Measurements from ENCODE around the gene HYDIN.
"Not testable (repeated sequence)": the region's sequence is repeated elsewhere in the genome, so short reads cannot be mapped to it uniquely, and the experiment has no call there.

The HYDIN gene

GRCh38 chr16:70999735-71000134, 230.8 kb downstream of the HYDIN start:
- not testable (repeated sequence) for H3K4me3 ChIP-seq (ENCODE audit: low read depth, low read length)
- TF ChIP-seq CTCF (conservative IDR thresholded peaks at IDR 0.05; ENCODE audit: low read depth, low read length), result peak; percentile 1
- peak; percentile 46 for DNase-seq (ENCODE audit: low read depth)

GRCh38 chr16:70995799-70996198, 234.7 kb downstream of the HYDIN start:
- not testable (repeated sequence) for DNase-seq (ENCODE audit: low read depth); H3K4me3 ChIP-seq (ENCODE audit: low read depth, low read length)

GRCh38 chr16:70992511-70992910, 238.0 kb downstream of the HYDIN start:
- H3K4me3 ChIP-seq (ENCODE audit: low read depth, low read length); DNase-seq (ENCODE audit: low read depth): not testable (repeated sequence)

GRCh38 chr16:70987019-70987715, 243.4 kb downstream of the HYDIN start:
- not testable (repeated sequence) for DNase-seq (ENCODE audit: low read depth); H3K4me3 ChIP-seq (ENCODE audit: low read depth, low read length)

- DNase-seq (ENCODE audit: low read depth); H3K4me3 ChIP-seq (ENCODE audit: low read depth, low read length): not testable (repeated sequence)
These were observed 245.8 kb downstream of the HYDIN start for GRCh38 chr16:70984675-70985074.

GRCh38 chr16:70968332-70968731, 262.2 kb downstream of the HYDIN start:
- not testable (repeated sequence) for DNase-seq (ENCODE audit: low read depth); H3K4me3 ChIP-seq (ENCODE audit: low read depth, low read length)

- DNase-seq (ENCODE audit: low read depth); H3K4me3 ChIP-seq (ENCODE audit: low read depth, low read length): not testable (repeated sequence)
These were observed 270.4 kb downstream of the HYDIN start for GRCh38 chr16:70960169-70960568.

GRCh38 chr16:70954922-70955321, 275.6 kb downstream of the HYDIN start:
- not testable (repeated sequence) for DNase-seq (ENCODE audit: low read depth)

GRCh38 chr16:70953824-70954223, 276.7 kb downstream of the HYDIN start:
- H3K4me3 ChIP-seq (ENCODE audit: low read depth, low read length); DNase-seq (ENCODE audit: low read depth): not testable (repeated sequence)

More at GRCh38 chr16:70954922-70955321, 275.6 kb downstream of the HYDIN start:
- not testable (repeated sequence) for H3K4me3 ChIP-seq (ENCODE audit: low read depth, low read length)

- H3K4me3 ChIP-seq (ENCODE audit: low read depth, low read length); DNase-seq (ENCODE audit: low read depth): not testable (repeated sequence)
These were observed 287.0 kb downstream of the HYDIN start for GRCh38 chr16:70943551-70943950.

GRCh38 chr16:70939690-70940359, 290.7 kb downstream of the HYDIN start:
- DNase-seq (ENCODE audit: low read depth); H3K4me3 ChIP-seq (ENCODE audit: low read depth, low read length): not testable (repeated sequence)

- DNase-seq (ENCODE audit: low read depth); H3K4me3 ChIP-seq (ENCODE audit: low read depth, low read length): not testable (repeated sequence)
These were observed 293.6 kb downstream of the HYDIN start for GRCh38 chr16:70936781-70937525.

GRCh38 chr16:70935325-70935724, 295.2 kb downstream of the HYDIN start:
- not testable (repeated sequence) for H3K4me3 ChIP-seq (ENCODE audit: low read depth, low read length); DNase-seq (ENCODE audit: low read depth)

GRCh38 chr16:70933746-70934145, 296.8 kb downstream of the HYDIN start:
- not testable (repeated sequence) for H3K4me3 ChIP-seq (ENCODE audit: low read depth, low read length); DNase-seq (ENCODE audit: low read depth)

GRCh38 chr16:70930757-70931156, 299.8 kb downstream of the HYDIN start:
- not testable (repeated sequence) for DNase-seq (ENCODE audit: low read depth); H3K4me3 ChIP-seq (ENCODE audit: low read depth, low read length)

GRCh38 chr16:70922164-70922563, 308.4 kb downstream of the HYDIN start:
- not testable (repeated sequence) for DNase-seq (ENCODE audit: low read depth); H3K4me3 ChIP-seq (ENCODE audit: low read depth, low read length)

- not testable (repeated sequence) for DNase-seq (ENCODE audit: low read depth); H3K4me3 ChIP-seq (ENCODE audit: low read depth, low read length)
These were observed 309.9 kb downstream of the HYDIN start for GRCh38 chr16:70920661-70921060.

GRCh38 chr16:70888208-70888607, 342.3 kb downstream of the HYDIN start:
- DNase-seq (ENCODE audit: low read depth); H3K4me3 ChIP-seq (ENCODE audit: low read depth, low read length): not testable (repeated sequence)

Measured in choroid plexus epithelial cell (primary cell).